WTC11 (cell line): ENCODE data around the gene POLR3F. TPM values are rescaled to one million over a fixed set of nuclear protein-coding genes. Genes with fewer than 3 reads are reported as not detected.

ENCODE experiments used
- ATAC-seq: fragments of 200-7000 bp; cut with Tn5 transposase; 2 replicates; pipeline ENCODE4 v1.10.0; 2021; ENCODE audit warnings: mild to moderate bottlenecking, moderate library complexity
- CTCF ChIA-PET: fragments of 300-600 bp; sonication (Branson Sonifier 250); formaldehyde crosslinking; loops from one replicate; lab custom pipeline; 2021; ENCODE audit warnings: antibody characterized with exemption; lab: Charles Lee
- POLR2A ChIA-PET: fragments of 350-600 bp; sonication (Branson Sonifier 250); formaldehyde crosslinking; loops from one replicate; lab custom pipeline; 2021; ENCODE audit warnings: antibody characterized with exemption; lab: Charles Lee
- DNase-seq: peaks from one replicate; pipeline ENCODE4 v3.0.0; 2021; ENCODE audit warnings: low spot score
- H3K27ac Mint-ChIP-seq: 2 replicates; pipeline ENCODE4 v1.8.0; 2021; ENCODE audit warnings: mixed read lengths
- H3K27me3 Mint-ChIP-seq: 2 replicates; pipeline ENCODE4 v1.8.0; 2021; ENCODE audit warnings: low read depth, mild to moderate bottlenecking, moderate library complexity, mixed read lengths
- H3K36me3 Mint-ChIP-seq: 2 replicates; pipeline ENCODE4 v1.8.0; 2021; ENCODE audit warnings: mixed read lengths
- H3K4me1 Mint-ChIP-seq: 2 replicates; pipeline ENCODE4 v1.8.0; 2022; ENCODE audit warnings: mixed read lengths
- H3K4me3 Mint-ChIP-seq: 2 replicates; pipeline ENCODE4 v1.8.0; 2021; ENCODE audit warnings: mild to moderate bottlenecking, moderate library complexity, mixed read lengths
- H3K9me3 Mint-ChIP-seq: 2 replicates; pipeline ENCODE4 v1.8.0; 2021; ENCODE audit warnings: mixed read lengths
- FOXJ3 ChIP-seq: sonication (generic); formaldehyde crosslinking; IDR thresholded peaks from 2 replicates; pipeline ENCODE4 v1.9.0; 2021; ENCODE audit warnings: missing genetic modification reagents, mild to moderate bottlenecking, borderline replicate concordance
- MYBL2 ChIP-seq: sonication (generic); formaldehyde crosslinking; IDR thresholded peaks from 2 replicates; pipeline ENCODE4 v1.8.1; 2023; ENCODE audit warnings: mild to moderate bottlenecking, moderate library complexity, missing genetic modification reagents
- NR2C2 ChIP-seq: sonication (generic); formaldehyde crosslinking; IDR thresholded peaks from 2 replicates; pipeline ENCODE4 v1.8.0; 2022; ENCODE audit warnings: mild to moderate bottlenecking, missing genetic modification reagents
- PRRX2 ChIP-seq: fragments of 250-450 bp; sonication (Bioruptor Pico); IDR thresholded peaks from 2 replicates; pipeline ENCODE4 v1.8.0; 2021; ENCODE audit warnings: mild to moderate bottlenecking
- SMAD3 ChIP-seq: sonication (generic); formaldehyde crosslinking; IDR thresholded peaks from 2 replicates; pipeline ENCODE4 v1.8.0; 2022; ENCODE audit warnings: missing genetic modification reagents, mild to moderate bottlenecking, borderline replicate concordance
- SP1 ChIP-seq: sonication (generic); formaldehyde crosslinking; conservative IDR thresholded peaks from 2 replicates; pipeline ENCODE4 v1.8.1; 2022; ENCODE audit warnings: missing genetic modification reagents
- TCF7 ChIP-seq: sonication (generic); formaldehyde crosslinking; IDR thresholded peaks from 2 replicates; pipeline ENCODE4 v1.8.0; 2022; ENCODE audit warnings: mild to moderate bottlenecking, low read depth, missing genetic modification reagents, moderate library complexity
- TP53 ChIP-seq: sonication (generic); formaldehyde crosslinking; IDR thresholded peaks from 2 replicates; pipeline ENCODE4 v1.8.1; 2023; ENCODE audit warnings: mild to moderate bottlenecking, missing genetic modification reagents
- ZNF219 ChIP-seq: sonication (generic); formaldehyde crosslinking; IDR thresholded peaks from 2 replicates; pipeline ENCODE4 v1.8.0; 2023; ENCODE audit warnings: missing genetic modification reagents, mild to moderate bottlenecking, borderline replicate concordance
- ZNF317 ChIP-seq: sonication (generic); formaldehyde crosslinking; IDR thresholded peaks from 2 replicates; pipeline ENCODE4 v1.8.1; 2023; ENCODE audit warnings: low read depth, mild to moderate bottlenecking, moderate library complexity, missing genetic modification reagents, borderline replicate concordance
- ZNF423 ChIP-seq: fragments of 250-450 bp; sonication (Bioruptor Pico); IDR thresholded peaks from 2 replicates; pipeline ENCODE4 v2.1.2; 2022; ENCODE audit warnings: mild to moderate bottlenecking, moderate library complexity
- total RNA-seq: library from RNA; stranded (reverse); gene quantifications from 3 replicates; pipeline ENCODE4 v1.2.3, GENCODE V29; 2021
- TF ChIP-seq, protein P1 (sequence below): fragments of 200-600 bp; IDR thresholded peaks from 2 replicates; pipeline ENCODE4 v1.8.0; 2022; ENCODE audit warnings: antibody characterized with exemption
- TF ChIP-seq, protein P2 (sequence below): fragments of 250-450 bp; sonication (Bioruptor Pico); IDR thresholded peaks from 2 replicates; pipeline ENCODE4 v1.9.0; 2021; ENCODE audit warnings: mild to moderate bottlenecking
- TF ChIP-seq, protein P3 (sequence below): sonication (generic); formaldehyde crosslinking; IDR thresholded peaks from 2 replicates; pipeline ENCODE4 v1.8.0; 2022; ENCODE audit warnings: missing genetic modification reagents
- TF ChIP-seq, protein P4 (sequence below): sonication (generic); formaldehyde crosslinking; IDR thresholded peaks from 2 replicates; pipeline ENCODE4 v1.8.1; 2022; ENCODE audit warnings: missing genetic modification reagents, borderline replicate concordance
- TF ChIP-seq, protein P5 (sequence below): sonication (generic); formaldehyde crosslinking; IDR thresholded peaks from 2 replicates; pipeline ENCODE4 v1.8.0; 2023; ENCODE audit warnings: missing genetic modification reagents, mild to moderate bottlenecking, borderline replicate concordance
- TF ChIP-seq, protein P6 (sequence below): sonication (generic); formaldehyde crosslinking; IDR thresholded peaks from 2 replicates; pipeline ENCODE4 v1.8.1; 2022; ENCODE audit warnings: mild to moderate bottlenecking, missing genetic modification reagents, moderate library complexity, borderline replicate concordance

Gene POLR3F
- total RNA-seq, 1 experiment from 2014 or later = 12.7 TPM

DNA sequence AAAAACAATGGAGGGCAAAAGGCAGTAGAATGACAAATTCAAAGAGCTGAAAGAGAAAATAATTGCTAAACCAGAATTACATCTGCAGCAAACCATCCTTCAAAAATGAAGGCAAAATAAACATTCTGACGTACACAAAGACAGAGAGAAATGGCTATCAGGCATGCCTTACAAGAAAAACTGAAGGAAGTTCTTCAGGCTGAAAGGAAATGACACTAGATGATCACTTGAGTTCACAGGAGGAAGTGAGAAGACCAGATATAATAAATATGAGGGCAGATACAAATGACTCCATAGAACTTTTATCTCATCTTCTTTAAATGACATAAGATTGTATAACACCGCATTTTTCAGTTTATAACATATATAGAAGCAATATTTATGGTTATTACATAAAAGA, 30.3 kb upstream of the POLR3F start:
- Mint-ChIP-seq H3K4me1 (peaks cover 4% of the 10 kb centered on the region), H3K4me3 (no peak overlapping the region), H3K27me3 (no peaks in the 10 kb centered on the region), H3K36me3 (no peaks in the 10 kb centered on the region), H3K27ac (no peak overlapping the region; the same call in 1 of the 2 replicates), H3K9me3 (peaks cover 7% of the 10 kb centered on the region; the same call in 1 of the 2 replicates)
- CTCF ChIA-PET = interaction anchor here (1.0 to 1.1 kb wide), 2 partner anchors 15 to 149 kb away, joined by 3 to 5 read pairs; partner anchors contain the start of gene ZNF133
- TF ChIP-seq NR2C2 (CRISPR knock-in tag) (no peak), SP1 (CRISPR knock-in tag) (no peak), TP53 (CRISPR knock-in tag) (no peak), SMAD3 (CRISPR knock-in tag) (no peak), ZNF317 (CRISPR knock-in tag) (no peak)
- TF ChIP-seq, protein P1, sequence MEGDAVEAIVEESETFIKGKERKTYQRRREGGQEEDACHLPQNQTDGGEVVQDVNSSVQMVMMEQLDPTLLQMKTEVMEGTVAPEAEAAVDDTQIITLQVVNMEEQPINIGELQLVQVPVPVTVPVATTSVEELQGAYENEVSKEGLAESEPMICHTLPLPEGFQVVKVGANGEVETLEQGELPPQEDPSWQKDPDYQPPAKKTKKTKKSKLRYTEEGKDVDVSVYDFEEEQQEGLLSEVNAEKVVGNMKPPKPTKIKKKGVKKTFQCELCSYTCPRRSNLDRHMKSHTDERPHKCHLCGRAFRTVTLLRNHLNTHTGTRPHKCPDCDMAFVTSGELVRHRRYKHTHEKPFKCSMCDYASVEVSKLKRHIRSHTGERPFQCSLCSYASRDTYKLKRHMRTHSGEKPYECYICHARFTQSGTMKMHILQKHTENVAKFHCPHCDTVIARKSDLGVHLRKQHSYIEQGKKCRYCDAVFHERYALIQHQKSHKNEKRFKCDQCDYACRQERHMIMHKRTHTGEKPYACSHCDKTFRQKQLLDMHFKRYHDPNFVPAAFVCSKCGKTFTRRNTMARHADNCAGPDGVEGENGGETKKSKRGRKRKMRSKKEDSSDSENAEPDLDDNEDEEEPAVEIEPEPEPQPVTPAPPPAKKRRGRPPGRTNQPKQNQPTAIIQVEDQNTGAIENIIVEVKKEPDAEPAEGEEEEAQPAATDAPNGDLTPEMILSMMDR = no peak
- TF ChIP-seq, protein P2, sequence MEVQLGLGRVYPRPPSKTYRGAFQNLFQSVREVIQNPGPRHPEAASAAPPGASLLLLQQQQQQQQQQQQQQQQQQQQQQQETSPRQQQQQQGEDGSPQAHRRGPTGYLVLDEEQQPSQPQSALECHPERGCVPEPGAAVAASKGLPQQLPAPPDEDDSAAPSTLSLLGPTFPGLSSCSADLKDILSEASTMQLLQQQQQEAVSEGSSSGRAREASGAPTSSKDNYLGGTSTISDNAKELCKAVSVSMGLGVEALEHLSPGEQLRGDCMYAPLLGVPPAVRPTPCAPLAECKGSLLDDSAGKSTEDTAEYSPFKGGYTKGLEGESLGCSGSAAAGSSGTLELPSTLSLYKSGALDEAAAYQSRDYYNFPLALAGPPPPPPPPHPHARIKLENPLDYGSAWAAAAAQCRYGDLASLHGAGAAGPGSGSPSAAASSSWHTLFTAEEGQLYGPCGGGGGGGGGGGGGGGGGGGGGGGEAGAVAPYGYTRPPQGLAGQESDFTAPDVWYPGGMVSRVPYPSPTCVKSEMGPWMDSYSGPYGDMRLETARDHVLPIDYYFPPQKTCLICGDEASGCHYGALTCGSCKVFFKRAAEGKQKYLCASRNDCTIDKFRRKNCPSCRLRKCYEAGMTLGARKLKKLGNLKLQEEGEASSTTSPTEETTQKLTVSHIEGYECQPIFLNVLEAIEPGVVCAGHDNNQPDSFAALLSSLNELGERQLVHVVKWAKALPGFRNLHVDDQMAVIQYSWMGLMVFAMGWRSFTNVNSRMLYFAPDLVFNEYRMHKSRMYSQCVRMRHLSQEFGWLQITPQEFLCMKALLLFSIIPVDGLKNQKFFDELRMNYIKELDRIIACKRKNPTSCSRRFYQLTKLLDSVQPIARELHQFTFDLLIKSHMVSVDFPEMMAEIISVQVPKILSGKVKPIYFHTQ = no peak
- POLR2A ChIA-PET = interaction anchor here (0.6 kb wide), 1 partner anchor 148 kb away, joined by 4 read pairs; the partner anchor contains the start of gene ZNF133
- DNase-seq (no peak), ATAC-seq (no peak)

DNA sequence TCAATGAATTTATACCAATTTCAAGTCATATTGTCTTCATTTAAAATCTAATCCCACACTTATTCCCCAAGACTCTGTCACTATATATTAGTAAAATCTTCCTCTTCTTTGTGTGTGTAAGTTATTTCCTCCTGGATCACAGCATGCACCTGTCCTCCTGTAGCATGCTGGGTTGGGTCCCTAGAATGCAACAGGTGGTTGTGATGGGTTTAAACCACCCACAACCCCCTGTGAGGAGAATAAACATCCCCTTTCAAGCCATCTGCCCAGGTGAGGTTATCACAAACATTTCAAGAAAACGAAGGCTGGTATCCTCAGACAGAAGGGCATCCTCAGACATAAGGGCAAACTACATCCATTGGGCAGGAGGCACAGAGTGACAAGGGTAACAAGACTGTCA, 26.8 kb upstream of the POLR3F start:
- DNase-seq (no peak), ATAC-seq (no peak)
- POLR2A ChIA-PET = no interaction called here
- no peak overlapping the region for H3K4me3 Mint-ChIP-seq
- H3K27ac Mint-ChIP-seq = no peak overlapping the region
- no peaks in the 10 kb centered on the region for H3K36me3 Mint-ChIP-seq
- H3K9me3 Mint-ChIP-seq = peaks cover 7% of the 10 kb centered on the region; the same call in 1 of the 2 replicates
- CTCF ChIA-PET = interaction anchor here (1.3 kb wide), 1 partner anchor 26 kb away, joined by 3 read pairs; the partner anchor contains the start of genes DZANK1 and POLR3F
- no peaks in the 10 kb centered on the region for H3K27me3 Mint-ChIP-seq
- peaks cover 4% of the 10 kb centered on the region for H3K4me1 Mint-ChIP-seq
- no peak for TF ChIP-seq ZNF219
- TF ChIP-seq, protein P3, sequence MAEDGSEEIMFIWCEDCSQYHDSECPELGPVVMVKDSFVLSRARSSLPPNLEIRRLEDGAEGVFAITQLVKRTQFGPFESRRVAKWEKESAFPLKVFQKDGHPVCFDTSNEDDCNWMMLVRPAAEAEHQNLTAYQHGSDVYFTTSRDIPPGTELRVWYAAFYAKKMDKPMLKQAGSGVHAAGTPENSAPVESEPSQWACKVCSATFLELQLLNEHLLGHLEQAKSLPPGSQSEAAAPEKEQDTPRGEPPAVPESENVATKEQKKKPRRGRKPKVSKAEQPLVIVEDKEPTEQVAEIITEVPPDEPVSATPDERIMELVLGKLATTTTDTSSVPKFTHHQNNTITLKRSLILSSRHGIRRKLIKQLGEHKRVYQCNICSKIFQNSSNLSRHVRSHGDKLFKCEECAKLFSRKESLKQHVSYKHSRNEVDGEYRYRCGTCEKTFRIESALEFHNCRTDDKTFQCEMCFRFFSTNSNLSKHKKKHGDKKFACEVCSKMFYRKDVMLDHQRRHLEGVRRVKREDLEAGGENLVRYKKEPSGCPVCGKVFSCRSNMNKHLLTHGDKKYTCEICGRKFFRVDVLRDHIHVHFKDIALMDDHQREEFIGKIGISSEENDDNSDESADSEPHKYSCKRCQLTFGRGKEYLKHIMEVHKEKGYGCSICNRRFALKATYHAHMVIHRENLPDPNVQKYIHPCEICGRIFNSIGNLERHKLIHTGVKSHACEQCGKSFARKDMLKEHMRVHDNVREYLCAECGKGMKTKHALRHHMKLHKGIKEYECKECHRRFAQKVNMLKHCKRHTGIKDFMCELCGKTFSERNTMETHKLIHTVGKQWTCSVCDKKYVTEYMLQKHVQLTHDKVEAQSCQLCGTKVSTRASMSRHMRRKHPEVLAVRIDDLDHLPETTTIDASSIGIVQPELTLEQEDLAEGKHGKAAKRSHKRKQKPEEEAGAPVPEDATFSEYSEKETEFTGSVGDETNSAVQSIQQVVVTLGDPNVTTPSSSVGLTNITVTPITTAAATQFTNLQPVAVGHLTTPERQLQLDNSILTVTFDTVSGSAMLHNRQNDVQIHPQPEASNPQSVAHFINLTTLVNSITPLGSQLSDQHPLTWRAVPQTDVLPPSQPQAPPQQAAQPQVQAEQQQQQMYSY (CRISPR knock-in tag) = no peak
- TF ChIP-seq MYBL2 = no peak
- TF ChIP-seq, protein P4, sequence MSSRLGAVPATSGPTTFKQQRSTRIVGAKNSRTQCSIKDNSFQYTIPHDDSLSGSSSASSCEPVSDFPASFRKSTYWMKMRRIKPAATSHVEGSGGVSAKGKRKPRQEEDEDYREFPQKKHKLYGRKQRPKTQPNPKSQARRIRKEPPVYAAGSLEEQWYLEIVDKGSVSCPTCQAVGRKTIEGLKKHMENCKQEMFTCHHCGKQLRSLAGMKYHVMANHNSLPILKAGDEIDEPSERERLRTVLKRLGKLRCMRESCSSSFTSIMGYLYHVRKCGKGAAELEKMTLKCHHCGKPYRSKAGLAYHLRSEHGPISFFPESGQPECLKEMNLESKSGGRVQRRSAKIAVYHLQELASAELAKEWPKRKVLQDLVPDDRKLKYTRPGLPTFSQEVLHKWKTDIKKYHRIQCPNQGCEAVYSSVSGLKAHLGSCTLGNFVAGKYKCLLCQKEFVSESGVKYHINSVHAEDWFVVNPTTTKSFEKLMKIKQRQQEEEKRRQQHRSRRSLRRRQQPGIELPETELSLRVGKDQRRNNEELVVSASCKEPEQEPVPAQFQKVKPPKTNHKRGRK = no peak
- TF ChIP-seq, protein P5, sequence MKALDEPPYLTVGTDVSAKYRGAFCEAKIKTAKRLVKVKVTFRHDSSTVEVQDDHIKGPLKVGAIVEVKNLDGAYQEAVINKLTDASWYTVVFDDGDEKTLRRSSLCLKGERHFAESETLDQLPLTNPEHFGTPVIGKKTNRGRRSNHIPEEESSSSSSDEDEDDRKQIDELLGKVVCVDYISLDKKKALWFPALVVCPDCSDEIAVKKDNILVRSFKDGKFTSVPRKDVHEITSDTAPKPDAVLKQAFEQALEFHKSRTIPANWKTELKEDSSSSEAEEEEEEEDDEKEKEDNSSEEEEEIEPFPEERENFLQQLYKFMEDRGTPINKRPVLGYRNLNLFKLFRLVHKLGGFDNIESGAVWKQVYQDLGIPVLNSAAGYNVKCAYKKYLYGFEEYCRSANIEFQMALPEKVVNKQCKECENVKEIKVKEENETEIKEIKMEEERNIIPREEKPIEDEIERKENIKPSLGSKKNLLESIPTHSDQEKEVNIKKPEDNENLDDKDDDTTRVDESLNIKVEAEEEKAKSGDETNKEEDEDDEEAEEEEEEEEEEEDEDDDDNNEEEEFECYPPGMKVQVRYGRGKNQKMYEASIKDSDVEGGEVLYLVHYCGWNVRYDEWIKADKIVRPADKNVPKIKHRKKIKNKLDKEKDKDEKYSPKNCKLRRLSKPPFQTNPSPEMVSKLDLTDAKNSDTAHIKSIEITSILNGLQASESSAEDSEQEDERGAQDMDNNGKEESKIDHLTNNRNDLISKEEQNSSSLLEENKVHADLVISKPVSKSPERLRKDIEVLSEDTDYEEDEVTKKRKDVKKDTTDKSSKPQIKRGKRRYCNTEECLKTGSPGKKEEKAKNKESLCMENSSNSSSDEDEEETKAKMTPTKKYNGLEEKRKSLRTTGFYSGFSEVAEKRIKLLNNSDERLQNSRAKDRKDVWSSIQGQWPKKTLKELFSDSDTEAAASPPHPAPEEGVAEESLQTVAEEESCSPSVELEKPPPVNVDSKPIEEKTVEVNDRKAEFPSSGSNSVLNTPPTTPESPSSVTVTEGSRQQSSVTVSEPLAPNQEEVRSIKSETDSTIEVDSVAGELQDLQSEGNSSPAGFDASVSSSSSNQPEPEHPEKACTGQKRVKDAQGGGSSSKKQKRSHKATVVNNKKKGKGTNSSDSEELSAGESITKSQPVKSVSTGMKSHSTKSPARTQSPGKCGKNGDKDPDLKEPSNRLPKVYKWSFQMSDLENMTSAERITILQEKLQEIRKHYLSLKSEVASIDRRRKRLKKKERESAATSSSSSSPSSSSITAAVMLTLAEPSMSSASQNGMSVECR (CRISPR knock-in tag) = no peak
- TF ChIP-seq PRRX2 (CRISPR knock-in tag) = no peak
- TF ChIP-seq, protein P6, sequence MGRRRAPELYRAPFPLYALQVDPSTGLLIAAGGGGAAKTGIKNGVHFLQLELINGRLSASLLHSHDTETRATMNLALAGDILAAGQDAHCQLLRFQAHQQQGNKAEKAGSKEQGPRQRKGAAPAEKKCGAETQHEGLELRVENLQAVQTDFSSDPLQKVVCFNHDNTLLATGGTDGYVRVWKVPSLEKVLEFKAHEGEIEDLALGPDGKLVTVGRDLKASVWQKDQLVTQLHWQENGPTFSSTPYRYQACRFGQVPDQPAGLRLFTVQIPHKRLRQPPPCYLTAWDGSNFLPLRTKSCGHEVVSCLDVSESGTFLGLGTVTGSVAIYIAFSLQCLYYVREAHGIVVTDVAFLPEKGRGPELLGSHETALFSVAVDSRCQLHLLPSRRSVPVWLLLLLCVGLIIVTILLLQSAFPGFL (CRISPR knock-in tag) = no peak
- TF ChIP-seq ZNF423 (CRISPR knock-in tag) = no peak
- TF ChIP-seq TCF7 (CRISPR knock-in tag) = no peak
- TF ChIP-seq FOXJ3 (CRISPR knock-in tag) = no peak
